ENCODE measurements around the gene SPC24.

DNA sequence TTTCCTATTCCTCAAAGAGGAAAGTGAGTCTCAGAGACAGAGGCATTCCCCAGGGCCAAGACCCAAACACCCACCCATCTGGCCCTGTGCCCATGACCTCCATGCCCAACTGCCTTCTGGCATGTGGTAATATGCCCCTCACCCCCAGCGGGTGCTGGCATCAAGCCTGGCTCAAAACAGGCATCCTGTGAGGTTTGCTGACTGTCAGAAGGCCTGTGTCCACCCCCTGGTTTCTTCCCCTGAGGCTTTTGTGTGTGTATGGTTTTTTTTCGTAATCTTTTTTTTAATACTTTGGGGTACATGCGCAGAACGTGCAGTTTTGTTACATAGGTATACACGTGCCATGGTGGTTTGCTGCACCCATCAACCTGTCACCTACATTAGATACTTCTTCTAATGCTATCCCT lies 49.4 kb upstream of the SPC24 start:
- TF ChIP-seq TAF1 (IDR thresholded peaks at IDR 0.05; ENCODE audit: borderline replicate concordance, low read depth, low read length) (no peak), TCF12 (IDR thresholded peaks at IDR 0.05) (no peak), RAD21 (IDR thresholded peaks at IDR 0.05; ENCODE audit: low read length) (no peak), CTCF (IDR thresholded peaks at IDR 0.05) (no peak), SIN3A (IDR thresholded peaks at IDR 0.05; ENCODE audit: borderline replicate concordance, low read depth, low read length) (no peak), PBX3 (IDR thresholded peaks at IDR 0.05) (no peak), SMC3 (IDR thresholded peaks at IDR 0.05; ENCODE audit: low read depth, low read length) (no peak), FOSL2 (IDR thresholded peaks at IDR 0.05; ENCODE audit: borderline replicate concordance, low read depth) (no peak), MAX (IDR thresholded peaks at IDR 0.05; ENCODE audit: low read depth) (no peak), FOXM1 (IDR thresholded peaks at IDR 0.05; ENCODE audit: low read depth) (no peak)
- TF ChIP-seq, protein P1, sequence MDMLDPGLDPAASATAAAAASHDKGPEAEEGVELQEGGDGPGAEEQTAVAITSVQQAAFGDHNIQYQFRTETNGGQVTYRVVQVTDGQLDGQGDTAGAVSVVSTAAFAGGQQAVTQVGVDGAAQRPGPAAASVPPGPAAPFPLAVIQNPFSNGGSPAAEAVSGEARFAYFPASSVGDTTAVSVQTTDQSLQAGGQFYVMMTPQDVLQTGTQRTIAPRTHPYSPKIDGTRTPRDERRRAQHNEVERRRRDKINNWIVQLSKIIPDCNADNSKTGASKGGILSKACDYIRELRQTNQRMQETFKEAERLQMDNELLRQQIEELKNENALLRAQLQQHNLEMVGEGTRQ (IDR thresholded peaks at IDR 0.05; ENCODE audit: borderline replicate concordance, low read depth, low read length) = no peak
